Activated naive CD8-positive, alpha-beta T cell treated with anti-CD3 and anti-CD28 coated beads, Interleukin-2, amount 50 U/mL, for 16 hours (primary cell): ENCODE data around the gene GNG12.

Source experiments
- DNase-seq: peaks from one replicate; pipeline ENCODE4 v3.0.0-alpha.2; 2020; ENCODE audit warnings: low read depth, low spot score

GNG12 gene

DNA sequence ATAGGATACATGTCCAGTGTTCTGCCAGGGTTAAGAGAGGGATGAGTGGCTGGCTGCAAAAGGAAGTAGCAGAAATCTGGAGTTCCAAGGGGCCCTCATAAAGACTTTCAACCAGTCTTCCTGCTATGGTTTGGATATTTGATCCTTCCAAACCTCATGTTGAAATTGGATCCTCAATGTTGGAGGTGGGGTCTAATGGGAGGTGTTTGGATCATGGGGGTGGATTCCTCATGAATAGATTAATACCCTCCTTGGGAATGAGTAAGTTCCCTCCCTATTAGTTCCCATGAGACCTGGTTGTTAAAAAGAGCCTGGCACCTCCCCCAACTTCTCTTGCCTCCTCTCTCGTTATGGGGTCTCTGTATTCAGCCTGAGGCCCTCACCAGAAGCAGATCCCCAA, 10.1 kb upstream of the GNG12 start:
- no peak for DNase-seq

DNA sequence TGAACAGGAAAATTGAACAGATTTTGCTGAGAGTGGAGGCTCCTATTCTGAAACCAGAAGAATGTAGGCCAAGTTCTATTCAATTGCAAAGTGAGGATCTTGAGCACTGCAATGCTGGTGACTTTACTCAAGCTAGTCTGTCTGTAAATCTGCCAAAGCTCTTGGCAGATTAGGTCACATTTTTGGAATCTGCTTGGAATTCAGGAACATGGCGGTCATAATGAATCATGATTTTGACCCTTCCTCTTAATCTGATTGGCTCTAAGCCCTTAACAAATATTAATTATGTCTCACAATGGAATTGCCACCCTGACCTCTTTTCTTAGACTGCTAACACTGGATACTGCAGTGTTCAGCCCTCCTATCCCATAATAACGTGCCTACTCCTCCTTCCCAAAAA, 7.2 kb upstream of the GNG12 start:
- no peak for DNase-seq

DNA sequence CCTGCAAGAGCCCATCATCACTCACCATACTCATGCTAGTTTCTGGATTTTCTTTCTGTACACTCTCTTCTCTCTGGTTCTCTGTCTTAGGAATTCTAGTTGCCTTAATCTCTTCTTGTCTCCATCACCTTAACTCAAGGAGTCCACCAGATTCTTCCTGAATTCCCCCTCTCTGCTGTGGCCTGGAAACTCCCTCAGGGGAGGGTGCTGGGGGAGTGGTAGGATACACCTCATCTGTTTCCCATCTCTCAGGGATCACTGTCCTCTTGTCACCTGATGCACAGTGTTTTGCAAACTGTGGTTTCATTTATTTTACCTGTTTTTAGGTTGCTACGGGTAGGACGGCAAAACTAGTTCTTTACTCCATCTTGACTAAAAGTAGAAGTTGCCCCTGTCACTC, 6.6 kb upstream of the GNG12 start:
- no peak for DNase-seq

DNA sequence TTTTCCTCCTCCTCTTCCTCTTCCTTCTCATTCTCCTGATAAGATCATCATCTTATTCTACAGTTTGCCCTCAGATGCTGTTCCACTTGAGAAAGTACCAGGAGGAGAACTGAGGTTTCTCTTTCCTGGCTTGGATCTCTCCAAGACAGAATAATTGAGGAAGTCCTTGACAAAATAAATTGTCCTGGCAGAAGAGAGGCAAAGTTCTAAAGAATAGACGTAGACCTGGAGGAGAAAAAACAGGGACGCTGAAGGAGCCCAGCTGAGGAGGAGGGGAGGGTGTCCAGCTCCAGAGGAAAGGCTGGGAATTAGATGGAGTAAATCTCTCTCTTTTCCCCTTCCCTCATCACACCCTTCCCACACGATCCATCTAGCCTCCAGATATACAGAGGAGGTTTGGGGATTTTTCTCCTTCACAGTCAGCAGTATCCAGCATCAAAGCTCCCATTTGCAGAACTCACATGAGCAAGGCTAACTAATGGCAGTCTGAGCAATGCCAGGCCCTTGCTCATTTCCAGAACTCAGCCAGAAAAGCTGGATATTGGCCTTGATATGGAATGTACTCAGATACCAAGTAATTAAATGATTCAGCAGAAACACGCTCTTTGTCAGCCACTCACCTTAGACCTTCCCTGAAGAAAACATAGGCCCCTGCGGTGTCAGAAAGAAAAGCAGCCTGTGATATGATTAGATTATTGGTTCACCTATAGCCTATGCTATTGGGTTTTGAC, 5.1 kb upstream of the GNG12 start:
- DNase-seq: no peak

DNA sequence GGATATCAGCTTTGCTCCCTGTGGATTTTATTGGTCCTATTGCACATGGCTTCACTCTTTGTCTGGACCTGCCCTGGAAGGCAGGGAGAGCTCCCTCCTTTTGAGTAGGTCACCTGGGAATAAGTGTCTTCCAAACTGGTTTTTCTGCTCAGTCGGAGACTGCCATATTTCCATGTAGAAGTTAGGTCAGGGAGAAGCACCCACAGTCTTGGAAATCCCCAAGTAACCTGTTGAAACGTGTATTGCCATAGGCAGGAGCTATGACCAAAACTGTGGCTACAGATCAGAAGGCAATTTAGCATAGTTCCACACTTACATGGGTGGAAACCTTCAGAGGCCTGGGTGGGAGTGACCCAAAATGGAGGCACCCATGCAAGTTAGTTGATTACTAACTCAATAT, 3.5 kb upstream of the GNG12 start:
- DNase-seq: no peak

DNA sequence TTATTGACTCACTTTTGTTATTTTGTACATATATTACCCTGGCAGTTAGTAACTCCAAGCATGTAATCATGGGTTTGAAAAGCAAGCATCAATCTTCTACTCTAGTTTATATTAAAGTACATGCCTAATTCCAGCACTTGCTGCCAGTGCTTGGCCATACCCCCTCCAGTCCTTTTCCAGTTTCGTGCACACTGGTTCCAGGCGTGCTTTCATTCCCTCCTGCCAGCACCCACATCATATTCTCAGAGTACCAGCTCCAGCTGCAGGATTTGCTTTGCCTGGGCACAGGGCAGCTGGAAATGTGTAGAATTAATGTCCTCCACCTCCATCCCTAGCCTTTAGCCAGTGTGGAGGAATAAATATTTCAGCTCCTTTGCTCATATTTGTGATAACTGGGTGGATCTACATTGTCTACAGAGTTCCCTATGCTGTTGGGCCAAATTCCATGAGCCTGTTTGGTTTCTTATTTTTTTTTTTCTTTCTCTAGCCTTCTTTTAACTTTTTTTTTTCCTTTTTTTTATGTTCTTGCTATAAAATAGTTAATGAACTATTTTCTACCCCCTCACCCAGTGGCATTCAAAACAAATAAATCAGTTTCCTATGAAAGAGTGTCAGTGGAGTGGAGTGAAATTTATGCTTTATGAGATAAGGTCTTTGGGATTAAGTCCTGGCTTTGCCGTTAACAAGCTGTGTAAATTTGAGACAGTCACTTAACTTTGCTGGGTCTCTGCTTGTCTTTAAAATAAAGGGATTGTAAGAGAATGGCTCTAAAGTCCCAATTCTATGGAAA, 2.6 kb upstream of the GNG12 start:
- no peak for DNase-seq

DNA sequence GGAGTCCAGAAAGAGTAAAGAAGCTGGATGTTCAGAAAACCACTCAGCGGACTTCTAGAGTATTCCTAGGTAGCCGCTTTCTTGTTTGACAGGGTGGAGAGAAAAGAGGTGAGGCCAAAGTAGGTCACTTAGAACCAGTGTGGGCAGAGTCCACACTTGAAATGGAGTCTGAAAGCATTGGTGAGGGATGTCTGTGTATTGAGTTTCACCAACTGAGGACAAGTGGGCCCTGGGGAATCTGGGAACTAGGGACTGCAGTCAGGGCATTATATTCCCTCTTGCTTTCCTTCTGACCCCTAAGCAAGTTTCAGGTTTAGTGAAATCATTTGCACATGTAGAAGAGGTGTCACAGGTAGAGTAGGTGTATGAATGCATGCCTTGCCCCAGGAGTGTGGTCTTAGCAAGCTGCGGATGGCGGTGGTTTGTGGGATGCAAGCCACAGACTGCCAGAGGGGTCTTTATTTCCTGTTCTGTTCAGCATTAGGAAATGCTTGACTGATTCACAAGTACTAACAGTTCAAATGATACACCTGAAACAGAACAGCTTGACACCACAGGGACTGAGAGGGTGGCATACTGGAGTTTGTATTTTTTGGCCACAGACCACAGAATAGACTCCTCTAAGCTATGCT, 1.1 kb upstream of the GNG12 start:
- no peak for DNase-seq

DNA sequence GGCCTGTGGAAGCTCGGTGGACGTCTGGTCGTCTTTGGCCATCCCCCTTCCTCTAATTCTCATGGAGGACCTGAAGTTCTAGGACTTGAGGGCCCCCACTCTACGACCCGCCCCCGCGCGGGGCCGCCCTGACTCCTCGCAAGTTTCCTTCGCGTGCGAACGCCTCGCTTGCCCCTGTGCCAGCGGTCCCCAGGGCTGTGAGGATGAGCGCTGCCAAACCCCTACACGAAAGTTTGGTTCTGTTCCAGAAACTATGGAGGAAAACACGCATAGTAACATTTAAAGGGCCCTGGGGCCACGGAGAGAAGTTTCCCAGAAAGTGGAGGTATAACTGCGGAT, 304 bp upstream of the GNG12 start:
- no peak for DNase-seq

DNA sequence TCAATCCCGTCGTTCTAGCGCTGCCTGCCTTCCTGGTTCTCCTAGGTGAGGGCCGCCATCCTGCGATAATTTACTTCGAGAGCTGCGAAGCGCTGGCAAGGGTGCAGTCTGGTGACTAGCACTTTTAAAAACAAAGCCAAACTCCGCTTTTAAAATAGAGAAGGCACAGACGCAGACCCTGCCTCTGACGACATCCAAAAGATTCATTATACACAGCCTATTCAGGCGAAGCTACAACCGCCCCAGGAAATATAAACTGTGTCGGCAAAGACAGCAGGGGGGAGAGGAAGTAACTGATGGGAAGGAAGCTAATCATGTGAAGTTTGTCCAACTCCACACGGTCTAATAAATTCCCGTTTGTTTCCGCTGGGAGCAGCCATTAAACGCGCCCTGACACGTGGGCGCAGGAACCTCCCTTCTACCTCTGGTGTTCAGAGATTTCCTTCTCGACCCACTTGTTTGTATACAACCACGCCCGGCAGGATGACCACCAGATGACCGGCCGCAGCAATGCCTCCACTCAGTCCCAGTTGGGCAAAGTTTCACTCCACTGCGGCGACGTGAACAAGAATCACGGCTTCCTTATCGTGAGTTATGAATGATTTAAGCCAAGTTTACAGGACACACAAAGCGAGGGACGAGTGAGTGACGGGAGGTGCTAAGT, 1.3 kb downstream of the GNG12 start:
- DNase-seq: no peak

DNA sequence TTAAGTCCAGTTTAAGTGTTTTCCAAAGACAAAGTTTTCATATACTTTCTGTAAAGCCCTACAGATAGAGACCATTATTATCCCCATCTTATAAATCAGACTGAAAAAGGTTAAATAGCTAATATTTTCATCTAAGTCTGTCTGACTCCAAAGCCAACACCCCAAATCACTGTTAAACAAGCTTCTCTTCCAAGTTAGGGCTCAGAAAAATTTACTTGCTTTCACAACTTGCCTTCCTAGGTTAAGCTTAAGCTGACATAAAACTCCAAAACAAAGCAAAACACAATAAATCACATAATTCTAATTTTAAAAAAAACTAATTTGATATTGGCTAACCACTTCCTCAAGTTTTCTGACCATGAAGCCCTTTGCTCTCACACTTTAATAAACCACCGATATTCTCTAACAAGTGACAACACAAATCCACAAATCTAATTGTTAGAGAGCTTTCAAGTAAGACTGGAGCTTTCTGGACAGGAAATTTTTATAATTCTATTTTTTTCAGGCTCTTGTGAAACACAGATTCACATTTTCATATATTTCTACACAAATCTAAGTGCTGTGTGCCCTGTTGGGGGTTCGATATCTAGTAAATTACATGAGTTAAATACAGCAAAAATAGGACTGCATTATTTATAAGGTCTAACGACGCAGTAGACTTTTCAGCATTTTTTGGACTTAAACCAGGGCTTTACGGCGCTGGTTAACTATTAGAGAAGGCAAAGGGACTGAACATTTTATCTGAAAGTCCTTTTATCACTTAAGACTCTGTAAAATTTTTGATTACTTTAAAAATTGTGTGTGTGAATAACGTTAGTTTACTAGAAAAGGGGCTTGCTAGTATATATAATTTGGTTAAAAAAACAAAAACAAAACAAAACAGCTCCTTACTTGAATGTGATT, 2.1 kb downstream of the GNG12 start:
- DNase-seq: no peak

DNA sequence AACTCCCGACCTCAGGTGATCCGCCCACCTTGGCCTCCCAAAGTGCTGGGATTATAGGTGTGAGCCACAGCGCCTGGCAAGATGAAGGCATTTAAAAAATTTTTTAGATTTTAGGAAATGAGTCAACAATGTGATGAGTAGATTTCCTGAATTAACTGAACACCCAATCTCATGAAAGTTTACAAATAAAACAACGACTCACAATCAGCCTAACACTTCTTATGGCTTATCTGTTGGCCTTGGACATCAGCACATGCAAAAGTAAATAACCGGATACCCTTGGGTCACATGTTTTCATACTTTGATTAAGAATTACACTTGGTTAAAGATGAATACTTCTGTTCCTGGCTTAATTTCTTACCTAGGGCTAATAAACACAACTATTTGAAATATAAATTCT, 3.0 kb downstream of the GNG12 start:
- no peak for DNase-seq

DNA sequence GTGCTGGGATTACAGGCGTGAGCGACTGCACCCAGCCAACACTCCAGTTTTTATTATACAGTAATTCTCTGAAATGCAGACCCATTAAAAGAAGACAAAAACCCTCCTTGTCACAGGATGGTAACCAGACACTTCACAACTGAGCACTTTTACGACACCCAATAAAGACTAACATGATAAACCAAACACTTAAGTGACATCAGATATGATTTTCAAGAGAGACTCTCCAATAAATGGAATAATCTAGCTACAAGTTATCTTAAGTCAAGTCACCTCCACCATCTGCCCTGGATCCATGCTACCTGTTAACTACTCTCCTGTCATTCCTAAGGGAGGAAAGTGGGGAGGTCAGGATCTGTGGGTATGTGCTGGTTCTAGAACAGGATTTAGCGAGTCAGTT, 5.6 kb downstream of the GNG12 start:
- no peak for DNase-seq

DNA sequence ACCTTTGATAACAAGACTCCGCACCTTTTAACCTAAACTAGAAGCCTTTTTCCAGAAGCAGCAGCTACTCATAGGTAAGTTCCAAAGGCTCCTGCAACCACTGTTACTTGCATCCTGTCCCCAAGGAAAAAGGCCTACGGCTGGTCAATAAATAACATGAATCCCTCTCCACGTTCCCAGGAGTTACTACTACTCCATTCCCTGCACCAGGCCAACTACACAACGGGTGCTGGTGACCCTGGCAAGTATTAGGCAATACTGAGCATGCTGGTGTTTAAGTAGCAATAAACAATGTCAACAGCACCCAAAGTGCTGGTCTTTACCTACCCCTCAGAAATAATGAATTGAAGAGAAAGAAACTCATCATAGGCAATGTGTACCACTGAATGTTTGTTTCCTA, 7.7 kb downstream of the GNG12 start:
- DNase-seq: no peak

DNA sequence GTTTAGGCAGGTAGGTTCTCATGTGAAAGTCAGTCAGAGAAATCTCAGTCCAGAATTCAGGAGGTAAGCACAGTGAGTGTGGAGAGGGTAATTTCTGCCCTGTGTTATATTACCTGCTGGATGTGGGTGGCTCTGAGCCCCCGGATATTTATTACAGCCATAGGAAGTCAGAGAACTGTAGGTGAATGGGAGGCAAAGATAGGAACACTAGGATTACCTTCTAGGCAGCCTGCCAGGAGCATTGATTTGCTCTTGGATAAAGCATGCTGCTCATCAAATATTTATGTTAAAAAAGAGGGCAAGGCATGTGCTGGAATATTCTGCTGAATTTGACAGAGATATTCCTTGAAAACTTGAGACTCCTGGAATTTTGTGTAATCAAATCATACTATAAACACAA, 8.5 kb downstream of the GNG12 start:
- DNase-seq: no peak

DNA sequence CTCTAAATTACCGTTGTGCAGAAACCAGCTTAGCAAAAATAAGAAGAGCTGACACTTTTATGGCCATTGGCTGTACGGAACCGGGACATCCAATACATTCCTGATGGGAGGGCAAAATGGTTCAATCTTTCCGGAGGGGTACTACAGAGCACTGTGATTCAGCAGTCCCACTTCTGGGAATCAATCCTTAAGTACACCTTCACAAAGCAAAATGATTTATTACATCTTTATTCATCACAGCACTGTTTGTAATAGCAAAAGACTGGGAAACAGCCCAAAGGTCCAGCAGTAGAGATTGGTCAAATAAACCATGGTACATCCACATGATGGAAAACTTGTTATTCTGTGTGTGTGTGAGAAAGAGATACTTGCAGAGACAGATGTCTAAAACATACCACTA, 9.7 kb downstream of the GNG12 start:
- no peak for DNase-seq

DNA sequence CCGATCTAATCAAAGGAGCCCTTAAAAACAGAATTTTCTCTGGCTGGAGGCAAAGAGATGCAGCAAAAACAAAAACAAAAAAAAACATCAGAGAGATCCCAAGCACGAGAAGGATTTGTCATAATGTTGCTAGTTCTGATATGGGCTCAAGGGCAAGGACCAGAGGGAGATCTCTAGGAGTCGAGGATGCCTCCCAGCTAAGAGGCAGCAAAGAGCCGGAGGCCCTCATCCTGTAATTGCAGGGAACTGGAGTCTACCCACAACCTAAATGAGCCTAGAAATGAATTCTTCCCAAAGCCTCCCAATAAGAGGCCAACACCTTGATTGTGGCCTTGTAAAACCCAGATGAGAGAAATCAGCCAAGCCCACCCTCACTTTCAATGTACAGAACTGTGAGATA, 12.0 kb downstream of the GNG12 start:
- no peak for DNase-seq

DNA sequence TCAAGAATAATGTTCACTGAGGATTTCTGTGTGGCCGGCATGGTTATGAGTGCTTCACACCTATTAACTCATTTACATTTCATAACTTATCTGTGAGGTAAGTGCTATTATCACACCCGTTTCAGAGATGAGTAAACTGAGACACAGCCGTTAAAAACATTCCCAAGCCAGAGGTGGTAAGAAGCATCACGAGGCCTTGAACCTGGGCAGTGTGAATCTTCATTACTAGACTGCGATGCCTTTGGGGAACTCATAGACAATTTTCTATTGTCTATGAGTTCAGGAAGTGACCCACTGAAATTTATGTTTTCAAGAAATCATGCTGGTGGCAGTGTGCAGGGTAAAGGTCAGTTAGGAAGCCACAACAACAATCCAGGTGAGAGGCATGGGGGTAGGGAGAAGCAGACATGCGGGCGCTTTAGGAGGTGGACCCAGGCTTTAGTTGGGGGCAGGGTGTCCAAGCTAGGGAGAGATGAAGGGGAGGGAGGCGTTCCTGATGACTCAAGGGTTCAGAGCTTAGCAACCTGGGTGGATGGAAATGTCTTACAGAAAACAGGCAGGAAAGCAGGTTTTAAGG, 14.5 kb downstream of the GNG12 start:
- DNase-seq: no peak

DNA sequence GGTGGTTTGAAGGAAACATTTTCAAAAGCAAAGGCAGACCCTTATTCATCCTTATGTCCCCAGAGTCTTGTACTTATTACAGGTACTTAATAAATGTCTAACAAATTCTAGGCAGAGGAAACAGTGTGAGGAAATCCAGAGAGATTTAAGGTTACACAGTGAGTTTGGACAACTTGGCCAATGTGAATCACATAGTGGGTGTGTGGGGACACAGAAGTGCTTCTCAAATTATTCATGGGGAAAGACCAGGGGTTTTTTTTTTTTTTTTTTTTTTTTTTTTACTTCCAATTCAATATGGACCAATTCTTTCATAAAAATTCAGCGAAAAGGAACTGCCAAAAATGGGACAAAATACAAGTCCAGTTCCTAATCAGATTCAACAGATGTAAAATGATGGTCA, 15.1 kb downstream of the GNG12 start:
- DNase-seq: no peak

DNA sequence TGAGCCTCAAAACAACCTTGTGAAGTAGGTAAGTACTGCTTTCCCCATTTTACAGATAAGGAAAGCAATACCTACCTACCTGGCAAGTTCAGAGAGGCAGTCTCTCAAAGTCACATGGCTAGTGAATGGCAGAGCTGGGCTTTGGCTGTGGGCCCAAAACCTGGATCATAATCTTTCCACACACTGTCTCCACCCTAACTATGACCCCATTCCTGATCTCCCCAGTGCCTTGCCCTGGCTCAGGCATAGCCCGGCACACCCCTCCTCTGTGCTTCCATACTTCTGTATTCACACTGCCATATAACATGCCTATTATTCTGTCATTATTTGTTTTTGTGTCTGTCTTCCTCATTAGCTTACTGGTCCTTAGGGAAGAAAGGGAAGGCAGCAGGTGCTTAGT, 15.9 kb downstream of the GNG12 start:
- DNase-seq: no peak

DNA sequence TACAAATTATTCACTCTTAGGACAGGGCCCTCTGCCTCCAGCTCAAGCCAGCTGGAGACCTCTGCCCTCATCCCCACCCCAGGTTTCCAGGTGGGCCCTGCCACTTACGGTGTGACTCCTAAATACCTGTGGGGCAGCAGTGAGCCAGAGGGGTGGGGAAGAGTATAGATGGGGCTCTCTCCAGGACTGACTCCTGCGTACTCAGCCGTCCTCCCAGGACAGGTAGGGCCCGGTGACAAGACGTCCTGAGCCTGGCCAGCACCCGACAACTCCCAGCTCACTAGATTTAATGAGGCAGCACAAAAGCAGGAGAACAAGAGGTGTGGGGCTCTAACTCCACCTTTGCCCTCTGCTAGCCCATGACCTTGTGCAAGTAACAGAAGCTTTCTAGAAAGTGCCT, 16.8 kb downstream of the GNG12 start:
- DNase-seq: no peak

DNA sequence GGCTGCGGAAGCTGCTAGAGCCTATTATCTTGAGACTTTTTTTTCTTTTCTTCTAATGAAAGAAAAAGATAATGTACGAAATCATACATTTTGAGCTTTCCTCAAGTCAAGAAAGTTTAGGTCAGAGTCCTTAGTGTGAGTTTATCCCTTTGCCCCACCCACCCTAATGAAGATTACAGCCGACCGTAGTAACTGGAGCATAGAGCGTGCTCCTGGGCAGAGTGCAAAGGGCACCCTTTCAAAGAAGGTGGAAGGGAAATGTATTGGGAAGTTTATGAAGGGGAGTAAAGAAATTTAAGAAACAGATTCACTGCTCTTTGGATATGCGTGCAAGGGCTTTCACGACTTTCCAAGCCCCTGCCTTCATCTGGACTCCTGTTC, 17.2 kb downstream of the GNG12 start:
- DNase-seq: no peak
